GM19023 (cell line): ENCODE measurements around the gene RBP2.

Experiments
- ATAC-seq: cut with Tn5 transposase; IDR thresholded peaks from one replicate; pipeline ENCODE4 v1.9.1; 2021; ENCODE audit warnings: mild to moderate bottlenecking, moderate library complexity; ENCODE audit not compliant: unreplicated experiment

RBP2 gene

DNA sequence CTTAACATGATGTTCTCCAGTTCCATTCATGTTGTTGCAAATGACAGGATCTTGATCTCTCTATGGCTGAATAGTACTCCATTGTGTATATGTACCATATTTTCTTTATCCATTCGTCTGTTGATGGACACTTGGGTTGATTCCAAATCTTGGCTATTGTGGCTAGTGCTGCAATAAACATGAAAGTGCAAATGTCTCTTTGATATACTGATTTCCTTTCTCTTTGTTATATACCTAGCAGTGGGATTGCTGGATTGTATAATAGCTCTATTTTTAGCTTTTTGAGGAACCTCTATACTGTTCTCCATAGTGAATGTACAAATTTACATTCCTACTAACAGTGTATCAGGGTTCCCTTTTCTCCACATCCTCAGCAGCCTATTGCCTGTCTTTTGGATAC lies 5.9 kb upstream of the RBP2 start:
- no peak for ATAC-seq

DNA sequence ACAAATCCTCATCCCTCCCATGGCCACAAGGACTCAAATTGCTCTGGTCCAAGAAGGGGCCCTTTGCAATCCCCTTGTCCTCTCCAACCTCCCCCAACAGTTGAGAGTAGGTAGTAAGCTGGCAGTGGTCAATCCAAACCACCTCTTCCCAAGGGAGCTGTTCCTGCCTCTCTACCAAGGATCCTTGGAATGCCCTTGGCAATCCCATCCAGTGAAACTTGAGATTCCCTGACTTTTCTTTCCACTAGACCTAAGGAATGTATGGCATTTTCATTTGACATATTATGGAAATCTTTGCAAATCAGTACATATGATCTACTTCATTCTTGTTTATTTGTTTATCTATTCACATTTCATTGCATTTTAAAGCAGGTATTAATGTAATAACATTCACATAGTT lies 4.8 kb upstream of the RBP2 start:
- no peak for ATAC-seq

DNA sequence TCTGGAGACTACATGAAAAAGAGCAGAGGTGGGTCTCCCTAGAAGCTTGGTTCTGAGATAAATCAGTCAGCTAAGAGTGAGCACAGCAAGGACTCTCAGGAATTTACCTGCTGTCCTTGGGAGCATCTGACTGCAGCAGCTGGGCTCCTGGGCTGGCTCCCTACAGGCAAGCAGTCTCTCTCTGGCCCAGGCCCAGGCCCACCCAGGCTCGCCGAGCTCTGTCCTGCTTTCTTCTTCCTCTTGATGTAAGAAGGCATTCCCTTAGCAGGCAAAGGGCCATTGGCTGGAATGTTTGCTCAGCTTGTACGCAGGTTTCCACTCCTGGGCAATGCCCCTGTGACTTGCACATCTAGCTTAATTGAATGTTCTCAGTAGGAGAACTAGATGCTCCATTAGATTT lies 4.3 kb upstream of the RBP2 start:
- ATAC-seq = no peak

DNA sequence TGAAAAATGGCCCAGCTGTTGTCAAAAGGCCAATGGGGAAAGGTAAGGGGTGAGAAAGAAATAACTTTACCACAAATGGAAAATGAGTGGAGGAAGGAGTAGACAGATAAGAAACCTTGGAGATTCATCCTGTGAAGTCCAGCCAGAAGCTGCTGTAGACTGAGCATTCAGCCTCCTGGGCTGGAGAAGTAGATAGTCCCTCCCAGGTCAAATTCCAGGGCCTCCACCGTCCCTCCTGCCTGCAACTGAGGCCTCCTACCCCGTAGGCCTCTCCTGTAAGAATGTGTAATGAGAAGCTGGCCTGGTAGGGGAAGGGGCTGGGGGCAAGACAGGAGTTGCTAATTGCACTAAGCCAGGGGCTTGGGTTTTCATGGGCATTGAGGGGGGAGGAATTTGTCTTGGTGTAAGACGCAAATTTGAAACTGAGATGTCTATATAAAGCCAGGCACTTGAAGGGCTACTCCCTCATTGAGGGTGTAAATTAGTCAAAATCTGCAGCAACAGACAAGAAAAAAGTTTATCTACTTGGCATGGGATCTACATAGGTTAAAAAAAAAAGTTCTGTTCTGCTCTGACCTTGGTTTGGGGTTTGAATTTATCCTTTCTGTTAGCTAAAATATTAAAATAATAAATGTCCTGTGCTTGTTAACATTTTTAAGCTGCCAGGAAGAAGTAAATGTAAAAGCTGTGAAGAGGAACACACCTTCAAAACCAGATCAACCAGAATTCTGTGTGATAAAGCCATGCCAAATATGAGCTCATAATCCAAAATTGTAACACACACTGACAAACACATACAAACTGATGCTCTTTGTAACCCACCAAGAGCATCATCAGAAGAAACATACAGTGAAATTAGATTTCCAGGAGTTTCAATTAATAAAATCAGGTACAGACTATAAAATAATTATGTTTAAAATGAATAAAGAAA lies 1.7 kb upstream of the RBP2 start:
- no peak for ATAC-seq

DNA sequence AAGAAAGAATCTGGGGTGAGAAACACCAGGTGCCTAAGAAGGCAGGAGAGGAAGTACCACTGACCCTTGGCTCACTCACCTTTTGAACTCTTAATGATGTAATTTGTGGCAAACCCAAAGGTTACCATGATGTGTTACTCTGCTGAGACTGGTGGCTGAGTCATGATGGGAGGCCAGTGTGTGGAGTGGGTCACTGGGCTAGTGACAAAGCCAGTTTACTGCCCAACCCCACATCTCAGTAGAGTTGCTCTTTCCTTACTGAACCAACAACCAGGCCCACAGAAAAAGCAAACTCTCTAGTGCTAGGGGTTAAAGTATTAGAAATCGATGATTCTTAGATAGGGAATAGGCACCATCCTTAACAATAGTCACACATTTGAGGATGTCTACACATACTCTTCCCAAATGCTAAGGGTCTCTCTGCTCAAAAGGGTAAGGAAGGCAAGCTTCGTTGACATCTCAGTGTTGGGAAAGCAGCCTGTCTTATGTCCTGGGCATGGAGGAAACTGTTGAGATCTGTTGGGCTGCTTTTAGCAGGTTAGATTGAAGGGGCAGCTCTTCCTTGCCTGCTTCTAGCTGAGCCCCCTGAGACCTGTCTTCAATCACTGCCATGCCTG lies 3.1 kb downstream of the RBP2 start:
- ATAC-seq = no peak

DNA sequence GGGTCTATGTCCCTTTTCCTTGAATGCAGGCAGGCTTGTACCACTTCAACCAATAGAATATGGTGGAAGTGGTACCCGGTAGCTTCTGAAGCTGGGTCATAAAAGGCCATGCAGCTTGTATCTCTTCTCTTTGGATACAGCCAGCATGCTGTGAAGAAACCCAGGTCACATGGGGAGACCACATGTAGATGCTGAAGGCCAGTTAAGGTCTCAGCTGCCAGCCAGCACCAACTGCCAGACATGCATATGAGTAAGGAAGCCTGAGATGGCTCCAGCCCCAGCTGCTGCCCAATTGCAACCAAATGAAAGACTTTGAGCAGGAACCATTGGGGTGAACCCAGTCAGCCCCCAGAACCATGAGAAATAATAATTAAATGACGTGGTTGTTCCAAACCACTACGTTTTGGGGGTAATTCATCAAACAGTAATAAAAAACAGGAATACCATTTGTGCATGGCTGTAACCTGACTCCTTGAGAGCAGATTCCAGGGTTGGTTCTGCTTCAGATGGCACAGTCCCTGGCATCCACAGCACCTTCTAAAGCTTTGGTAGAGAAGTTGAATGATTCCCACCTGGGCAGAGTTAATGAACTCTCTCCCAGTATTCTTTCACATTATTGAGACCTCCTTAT lies 3.8 kb downstream of the RBP2 start:
- no peak for ATAC-seq

DNA sequence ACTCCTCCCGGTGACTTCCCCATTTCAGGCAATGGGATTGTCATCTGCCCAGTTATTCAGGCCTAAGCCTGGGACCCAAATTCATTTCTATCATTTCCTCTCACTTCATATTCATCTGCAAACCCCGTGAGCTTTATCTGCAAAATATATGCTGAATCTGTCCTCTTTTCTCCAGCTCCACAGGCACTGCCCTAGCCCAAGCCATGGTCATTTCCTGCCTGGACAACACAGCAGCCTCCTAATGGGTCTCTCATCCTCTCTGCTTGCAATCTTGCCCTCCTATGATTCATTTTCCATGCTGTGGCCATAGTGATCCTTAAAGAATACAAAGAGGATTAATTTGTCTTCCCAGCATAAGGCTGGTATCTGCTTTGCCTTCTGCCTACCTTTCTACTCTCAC lies 6.1 kb downstream of the RBP2 start:
- no peak for ATAC-seq

DNA sequence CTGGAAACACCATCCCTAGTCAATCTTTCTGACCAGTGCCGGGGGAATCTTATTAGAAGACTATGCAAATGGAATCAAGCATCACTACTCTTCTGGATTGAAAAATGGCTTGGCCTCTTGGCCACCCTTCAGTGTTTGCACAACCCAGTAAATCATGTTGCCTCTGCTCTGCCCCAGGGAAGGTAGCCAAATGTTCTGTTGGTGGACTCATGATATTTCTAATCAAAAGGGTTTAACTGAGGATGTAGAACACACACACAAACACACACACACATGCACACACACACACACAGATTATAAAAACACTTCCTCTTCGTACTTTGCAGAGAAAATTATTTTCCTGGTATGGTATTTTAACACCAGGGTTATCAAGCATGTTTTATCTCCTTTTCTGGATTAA lies 7.9 kb downstream of the RBP2 start:
- ATAC-seq = no peak

DNA sequence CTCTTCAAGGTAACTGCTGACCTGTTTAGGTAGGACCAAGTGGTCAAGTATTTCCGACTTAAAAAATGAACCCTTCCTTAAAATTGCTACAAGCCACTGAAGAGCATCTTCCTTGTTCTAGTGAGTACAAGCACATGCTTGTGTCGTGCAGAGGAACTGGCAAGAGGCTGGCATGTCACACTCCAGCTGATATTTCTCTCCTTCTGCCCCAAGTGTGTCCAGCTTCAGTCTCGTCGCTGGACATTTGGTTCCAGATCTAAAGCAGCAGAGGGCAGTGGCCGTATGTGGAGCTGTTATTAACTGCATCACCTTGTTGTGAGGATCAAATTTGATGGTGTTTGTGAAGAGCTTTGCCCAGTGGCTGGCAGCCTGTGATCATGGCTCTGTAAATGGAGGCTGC lies 10.0 kb downstream of the RBP2 start:
- ATAC-seq = no peak

DNA sequence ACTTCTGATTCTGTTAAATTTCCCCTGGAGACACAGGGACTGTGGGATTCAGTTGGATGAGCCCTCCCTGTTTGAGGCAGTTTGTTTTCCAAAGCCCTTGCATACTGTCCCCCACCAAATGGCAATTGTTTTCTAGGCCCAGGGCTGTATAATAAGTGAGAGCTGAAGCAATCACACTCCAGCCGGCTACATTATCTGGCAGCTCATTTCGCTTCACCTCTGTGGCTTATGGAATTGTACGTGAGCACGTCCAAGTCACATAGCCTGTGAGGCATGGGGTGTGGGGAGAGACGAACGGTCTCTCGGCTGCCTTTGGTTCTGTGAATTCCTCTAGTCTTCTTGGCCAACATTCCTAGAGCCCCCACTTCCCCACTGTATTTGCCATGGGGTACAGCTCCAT lies 10.7 kb downstream of the RBP2 start:
- ATAC-seq = no peak

DNA sequence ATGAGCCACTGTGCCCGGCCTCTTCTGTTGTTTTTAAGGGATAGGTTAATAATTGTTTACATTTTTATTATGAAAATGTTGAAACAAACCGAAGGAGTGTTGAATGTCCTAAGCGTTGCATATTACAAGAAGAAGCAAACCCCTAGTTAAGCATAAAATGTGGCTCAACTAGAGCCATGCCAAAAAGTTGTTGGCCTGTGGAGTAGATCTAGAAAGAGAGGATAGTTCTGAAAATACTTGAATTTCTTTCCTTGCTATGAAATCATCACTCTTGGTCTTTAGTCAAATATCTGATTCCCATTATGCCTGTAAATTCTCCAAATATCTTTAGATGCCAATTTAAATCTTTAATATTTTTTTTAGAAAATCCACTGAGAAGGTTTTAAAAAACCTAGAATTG lies 12.8 kb downstream of the RBP2 start:
- ATAC-seq = no peak

DNA sequence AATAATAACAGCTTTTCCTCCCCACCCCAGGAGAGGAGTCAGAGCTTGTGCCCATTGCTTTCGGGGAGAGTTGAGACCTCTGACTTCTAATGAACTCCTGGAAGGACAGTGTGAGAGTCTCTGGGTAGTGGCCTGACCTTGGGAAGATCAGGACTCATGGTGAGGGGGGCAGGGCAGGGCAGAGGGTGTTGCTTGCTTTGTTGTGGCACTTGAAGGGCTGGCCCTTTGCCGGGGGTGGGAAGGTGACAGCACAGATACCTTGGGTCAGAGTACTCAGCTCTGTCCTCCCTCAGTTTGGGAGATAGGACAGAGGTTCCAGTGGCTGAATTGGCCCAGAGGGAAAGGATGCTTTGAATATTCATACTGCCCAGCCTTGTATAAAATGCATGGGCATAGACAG lies 15.8 kb downstream of the RBP2 start:
- no peak for ATAC-seq

DNA sequence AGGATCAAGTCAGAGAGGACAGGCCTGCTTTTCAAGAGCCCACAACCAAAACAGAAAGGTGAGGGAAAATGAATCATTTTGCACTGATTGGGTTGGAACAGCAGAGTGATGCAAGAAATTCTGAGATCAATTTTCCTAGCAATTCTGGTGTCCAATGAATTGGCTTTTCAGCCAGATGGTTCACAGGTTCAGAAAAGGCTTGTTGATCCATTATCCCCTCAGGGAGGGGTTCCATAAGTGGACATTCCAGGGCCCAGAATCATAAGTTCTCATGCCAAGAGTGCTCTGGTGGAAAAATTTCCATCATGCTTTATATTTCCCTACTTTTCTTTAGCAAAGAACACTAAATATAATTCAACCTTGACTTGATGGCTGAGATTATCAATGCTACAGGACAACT lies 16.2 kb downstream of the RBP2 start:
- no peak for ATAC-seq

DNA sequence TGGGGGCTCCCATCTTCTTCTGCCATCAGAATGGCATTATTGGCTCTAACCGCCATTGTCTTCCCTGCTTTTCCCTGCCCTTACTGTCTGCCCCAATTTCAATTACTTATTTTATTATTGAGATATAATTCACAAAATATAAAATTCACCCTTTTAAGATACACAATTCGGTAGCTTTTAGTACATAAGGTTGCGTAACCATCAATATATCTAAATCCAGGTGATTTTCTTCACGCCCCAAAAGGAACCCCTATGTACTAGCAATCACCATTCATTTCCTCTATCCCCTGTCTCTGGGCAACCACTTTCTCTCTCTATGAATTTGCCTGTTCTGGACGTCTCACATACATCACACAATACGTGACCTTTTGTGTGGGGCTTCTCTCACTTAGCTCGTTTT lies 18.0 kb downstream of the RBP2 start:
- no peak for ATAC-seq

DNA sequence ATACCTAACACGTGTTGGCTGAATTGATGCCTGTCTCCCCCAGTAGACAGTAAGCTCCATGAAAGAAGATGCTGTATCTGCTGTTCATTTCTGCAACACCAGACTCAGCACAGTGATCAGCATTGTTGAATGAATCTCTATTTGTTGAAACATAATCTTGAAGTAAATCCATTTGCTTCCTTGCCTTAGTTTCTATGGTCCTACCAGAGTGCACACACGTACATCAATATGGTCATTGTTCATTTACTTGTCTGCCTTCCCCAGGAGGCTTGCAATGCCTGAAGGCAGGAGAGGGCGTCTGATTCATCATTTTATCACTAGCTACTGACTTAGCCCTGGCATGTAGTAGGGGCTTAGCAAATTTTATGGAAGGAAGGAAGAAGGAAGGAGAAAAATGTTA lies 19.2 kb downstream of the RBP2 start:
- ATAC-seq = no peak

DNA sequence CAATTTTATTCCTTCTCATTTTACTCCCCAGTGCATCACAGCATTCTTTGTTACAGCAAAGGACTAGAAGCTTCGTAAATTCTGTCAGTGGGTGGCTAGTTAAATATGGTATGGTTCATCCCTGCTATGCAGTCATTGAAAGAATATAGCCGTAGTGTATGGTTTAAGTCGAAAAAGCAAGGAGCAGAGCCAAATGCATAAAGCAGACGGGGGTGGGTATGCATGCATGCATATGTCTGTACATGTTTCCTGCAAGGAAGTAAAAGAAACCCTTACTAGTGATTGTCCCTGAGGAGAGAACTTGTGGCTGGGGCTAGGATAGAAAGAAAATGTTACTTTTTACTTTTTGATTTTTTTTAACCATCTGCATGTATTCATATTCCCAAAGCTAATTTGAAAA lies 19.9 kb downstream of the RBP2 start:
- ATAC-seq = no peak

DNA sequence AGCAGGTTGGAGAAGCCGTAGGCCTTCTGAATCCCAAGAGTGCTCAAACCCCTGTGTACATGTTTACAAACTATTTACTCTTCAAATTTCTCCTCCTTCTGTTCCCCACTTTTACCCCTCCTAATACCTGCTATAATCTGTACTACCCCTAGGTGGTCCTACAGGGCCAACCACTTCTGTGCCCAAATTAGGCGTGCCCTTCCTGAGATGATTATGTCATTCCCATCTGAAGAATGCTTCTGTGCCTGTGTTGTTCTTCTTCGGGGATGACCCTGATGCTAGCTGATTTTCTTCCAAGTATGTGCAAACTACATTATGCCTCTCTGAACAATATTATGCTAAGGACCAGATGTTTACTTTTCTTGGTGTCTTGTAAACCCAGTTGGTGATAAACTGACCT lies 20.5 kb downstream of the RBP2 start:
- ATAC-seq = no peak

DNA sequence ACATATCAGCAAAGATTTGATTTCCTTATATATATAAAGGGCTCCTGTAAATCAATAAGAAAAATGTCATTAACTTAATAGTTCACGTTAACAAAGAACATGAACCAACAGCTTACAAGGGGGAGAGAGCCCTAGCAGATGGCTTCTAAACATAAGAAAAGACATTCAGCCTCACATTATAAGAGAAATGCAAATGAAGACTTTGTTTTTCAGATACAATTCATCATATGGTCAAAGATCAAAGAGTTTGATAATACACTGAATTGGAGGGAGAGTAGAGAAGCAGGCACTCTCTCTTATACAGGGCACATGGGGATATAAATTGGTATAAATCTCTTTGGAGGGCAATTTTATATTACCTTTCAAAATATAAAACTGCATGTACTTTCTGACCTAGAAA lies 21.1 kb downstream of the RBP2 start:
- no peak for ATAC-seq

DNA sequence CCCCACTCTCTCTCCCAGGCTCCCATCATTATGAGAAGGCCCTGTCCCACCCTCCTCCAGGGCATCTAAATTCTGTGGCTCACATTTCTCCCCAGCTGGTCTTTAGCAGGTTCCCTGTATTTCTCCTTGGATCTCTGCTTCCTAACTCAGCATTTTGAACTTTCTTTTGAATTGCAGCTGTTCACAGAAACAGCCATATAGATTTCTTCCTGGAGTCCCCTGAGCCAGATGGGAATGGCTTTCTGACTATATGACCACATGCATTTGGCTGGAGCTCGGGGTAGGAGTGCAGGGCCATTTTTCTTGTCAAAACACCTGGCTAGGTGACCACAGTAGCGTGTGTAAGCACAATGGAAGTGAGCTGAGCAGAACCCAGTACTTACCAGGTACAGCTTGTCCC lies 22.0 kb downstream of the RBP2 start:
- ATAC-seq = no peak

DNA sequence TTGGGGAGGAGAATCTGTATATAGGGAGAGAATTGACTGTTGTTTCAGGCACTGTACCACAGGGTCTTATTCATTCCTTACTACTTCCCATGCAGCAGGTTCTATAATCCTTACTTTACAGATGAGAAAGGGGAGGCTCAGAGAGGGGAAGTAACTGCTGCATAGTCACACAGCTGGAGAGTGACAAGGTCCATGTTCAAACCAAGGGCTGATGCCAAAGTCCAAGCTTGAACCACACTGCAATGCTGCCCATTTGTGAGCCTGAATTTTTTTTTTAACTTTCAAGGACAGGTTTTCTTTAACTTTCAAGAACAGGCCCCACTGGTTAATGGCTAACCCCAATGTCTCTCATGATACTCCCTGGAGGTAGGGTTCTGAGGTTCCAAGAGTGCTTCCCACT lies 26.2 kb downstream of the RBP2 start:
- ATAC-seq = no peak

DNA sequence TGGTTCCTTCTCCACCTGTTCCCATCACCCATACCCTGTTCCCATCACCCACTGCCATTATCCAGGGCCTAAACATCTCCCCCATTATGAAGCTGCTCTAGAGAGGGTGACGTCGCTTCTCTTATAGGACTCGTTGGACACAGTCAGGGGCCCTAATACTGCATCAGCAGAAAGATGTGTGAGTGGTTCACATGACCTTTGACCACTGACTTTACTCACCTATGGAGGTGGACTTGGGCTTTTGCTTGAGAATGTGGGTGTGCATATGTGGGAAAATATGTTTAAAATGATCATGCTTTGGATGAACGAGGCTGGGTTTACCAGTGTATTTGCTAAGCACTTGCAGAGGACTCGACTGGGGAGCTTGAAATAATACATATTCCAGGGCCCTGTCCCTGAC lies 26.8 kb downstream of the RBP2 start:
- no peak for ATAC-seq

DNA sequence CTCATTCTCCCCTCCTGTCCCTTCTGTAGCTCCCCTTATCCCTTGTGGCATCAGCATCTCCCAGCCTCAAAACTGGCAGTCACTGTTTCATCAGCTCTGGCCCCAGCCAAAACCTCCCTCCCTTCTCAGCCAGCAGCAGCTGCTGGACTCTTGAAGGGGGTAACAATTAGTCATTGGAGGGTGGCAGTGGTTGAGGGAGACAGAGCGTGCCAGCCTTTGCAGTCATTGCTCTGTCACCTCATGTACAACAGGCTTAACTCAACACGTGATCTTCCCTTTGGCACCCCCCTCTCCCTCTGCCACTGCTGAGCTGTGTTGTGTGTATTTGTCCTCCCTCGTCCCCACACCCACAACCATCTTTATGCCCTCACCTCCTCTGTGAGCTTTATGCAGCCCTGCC lies 28.2 kb downstream of the RBP2 start:
- ATAC-seq = no peak
